DMS79 (cell line): Measurements from ENCODE around the gene HOXB3.
"Not testable (repeated sequence)": the region's sequence is repeated elsewhere in the genome, so short reads cannot be mapped to it uniquely, and the experiment has no call there.

Experiments
- DNase-seq: peaks from one replicate; lab custom pipeline; 2025; lab: John Stamatoyannopoulos, UW

Gene HOXB3

GRCh38 chr17:48545539-48545938 is 44.5 kb downstream of the HOXB3 start:
- no peak for DNase-seq

GRCh38 chr17:48545022-48545375 is 45.0 kb downstream of the HOXB3 start, which contains the start of gene HOXB2:
Gene HOXB2 (minus strand): TSS chr17:48545109. CDS start chr17:48544911, 198 bp downstream.
- no peak for DNase-seq

DNA sequence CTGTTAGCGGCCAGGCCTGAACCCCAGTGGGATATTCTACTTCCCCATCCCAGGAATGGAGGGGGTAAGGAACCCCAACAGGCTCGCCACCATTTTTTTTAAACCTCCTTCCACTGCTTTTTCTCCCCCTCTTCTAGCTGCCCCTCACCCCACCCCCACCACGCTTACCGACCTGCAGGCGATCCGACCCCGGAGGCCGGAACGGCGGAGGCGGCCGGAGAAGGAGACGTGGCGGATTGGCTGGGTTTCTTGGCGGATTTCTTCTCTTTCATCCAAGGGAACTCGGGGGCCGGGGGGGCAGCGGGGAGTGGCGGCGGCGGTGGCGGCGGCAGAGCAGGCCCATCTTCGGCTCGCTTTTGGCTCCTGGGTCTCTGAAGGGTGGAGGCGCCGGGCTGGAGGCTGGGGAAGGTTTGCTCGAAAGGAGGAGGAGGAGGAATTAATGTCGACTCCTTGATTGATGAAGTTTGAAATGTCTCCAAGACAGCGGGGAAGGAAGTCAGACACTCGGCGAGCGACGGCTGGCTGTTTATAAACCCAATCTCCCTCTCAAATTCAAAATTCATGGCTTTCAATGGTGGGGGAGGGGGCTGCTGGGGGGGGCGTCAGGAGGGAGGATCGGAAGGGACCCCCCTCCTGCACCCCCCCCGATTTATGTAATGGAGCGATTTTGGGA is 45.6 kb downstream of the HOXB3 start:
- DNase-seq: no peak

DNA sequence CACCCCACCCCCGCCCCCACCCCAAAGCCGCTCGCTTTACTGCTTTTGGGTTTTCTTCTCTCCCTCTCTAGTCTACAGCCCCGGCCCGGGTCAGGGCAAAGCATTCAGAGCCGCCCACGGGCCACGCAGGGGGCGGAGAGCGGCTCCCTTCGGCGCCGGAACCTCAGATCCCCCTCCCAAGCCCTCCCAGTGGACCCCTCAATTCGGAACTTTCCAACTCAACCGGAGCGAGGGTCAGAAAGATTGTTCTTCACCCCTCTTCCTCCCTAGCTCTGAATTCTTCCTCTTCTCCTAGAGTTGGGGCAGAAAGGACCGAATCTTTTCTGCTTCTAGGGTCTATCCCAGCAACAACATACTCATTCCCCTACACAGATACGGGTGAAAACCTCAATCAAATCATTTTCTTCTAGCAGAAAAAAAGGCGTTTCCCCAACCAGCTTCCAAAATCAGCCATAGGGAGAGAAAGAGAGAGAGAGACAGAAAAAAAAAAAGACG is 46.1 kb downstream of the HOXB3 start:
- DNase-seq: no peak

- no peak for DNase-seq
Measured at GRCh38 chr17:48543107-48543853, 46.8 kb downstream of the HOXB3 start.

DNA sequence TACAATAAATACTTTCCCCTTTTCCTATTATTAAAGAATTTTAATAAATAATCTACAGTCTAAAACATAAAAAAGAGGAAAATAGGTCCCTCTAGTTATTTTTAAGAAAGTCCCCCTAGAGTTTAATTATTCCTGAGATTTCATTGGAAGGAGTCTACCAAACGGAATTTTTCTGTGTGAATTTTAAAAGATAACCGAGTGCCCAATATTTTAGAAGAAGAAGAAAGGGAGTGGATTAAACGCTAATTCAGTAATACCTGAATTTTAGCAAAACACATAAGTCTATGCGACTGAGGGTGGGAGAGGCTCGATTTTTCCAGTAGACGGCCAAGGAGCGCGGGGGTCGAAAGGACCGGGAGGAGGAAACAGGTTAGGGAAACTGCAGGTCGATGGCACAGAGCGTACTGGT is 47.3 kb downstream of the HOXB3 start:
- DNase-seq: no peak

- no peak for DNase-seq
Measured at GRCh38 chr17:48542114-48542656, 47.9 kb downstream of the HOXB3 start.

DNA sequence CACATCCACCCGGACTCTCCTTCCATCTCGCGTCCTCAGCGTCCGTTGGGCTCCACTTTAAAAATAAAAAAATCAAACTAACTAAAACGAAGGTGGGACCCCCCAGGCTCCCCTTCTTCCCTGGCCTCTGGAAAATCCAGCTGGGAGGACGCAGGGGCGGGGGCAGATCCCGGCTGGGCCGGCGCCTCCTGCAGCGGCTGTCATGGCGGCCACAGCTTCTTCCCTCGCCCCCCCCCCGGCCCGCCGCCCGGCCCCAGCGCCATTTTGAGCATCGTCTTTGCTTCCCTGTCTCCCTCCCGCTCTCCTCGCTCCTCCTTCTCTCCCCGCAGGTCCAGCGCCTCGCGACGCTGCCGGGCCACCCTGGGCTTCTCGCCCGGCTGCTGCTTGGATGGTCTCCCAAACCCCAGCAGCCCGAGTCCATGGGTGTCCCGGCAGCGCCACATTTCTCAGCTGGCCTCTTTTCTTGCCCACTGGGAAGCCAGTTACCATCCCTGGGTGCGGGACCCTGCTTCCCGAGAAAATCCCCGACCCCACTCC is 48.4 kb downstream of the HOXB3 start:
- DNase-seq: peak; percentile 13

- DNase-seq: no peak
Measured at GRCh38 chr17:48541036-48541576, 48.9 kb downstream of the HOXB3 start.

GRCh38 chr17:48540213-48540612 is 49.8 kb downstream of the HOXB3 start:
- no peak for DNase-seq

DNA sequence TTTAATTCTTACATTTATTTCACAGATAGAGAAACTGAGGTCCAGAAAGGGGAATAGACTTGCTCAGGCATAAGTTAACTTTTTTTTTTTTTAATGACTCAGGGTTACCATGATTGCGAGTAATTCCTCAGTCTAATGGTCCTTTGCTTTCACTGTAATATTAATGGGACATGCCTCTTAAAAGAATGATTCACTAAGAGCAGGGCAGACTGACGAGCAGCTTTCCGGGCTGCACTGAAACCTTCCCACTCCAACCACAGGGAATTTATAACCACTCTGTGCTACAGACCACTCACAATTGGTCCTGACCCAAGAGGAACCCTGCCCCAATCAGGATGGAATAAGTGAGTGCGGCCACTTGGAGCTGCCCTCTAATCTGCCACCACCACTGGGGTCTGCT is 50.9 kb downstream of the HOXB3 start:
- DNase-seq: no peak

- DNase-seq: no peak
Measured at GRCh38 chr17:48537316-48537715, 52.7 kb downstream of the HOXB3 start.

GRCh38 chr17:48535793-48536559 is 54.1 kb downstream of the HOXB3 start:
- DNase-seq: not testable (repeated sequence)

DNA sequence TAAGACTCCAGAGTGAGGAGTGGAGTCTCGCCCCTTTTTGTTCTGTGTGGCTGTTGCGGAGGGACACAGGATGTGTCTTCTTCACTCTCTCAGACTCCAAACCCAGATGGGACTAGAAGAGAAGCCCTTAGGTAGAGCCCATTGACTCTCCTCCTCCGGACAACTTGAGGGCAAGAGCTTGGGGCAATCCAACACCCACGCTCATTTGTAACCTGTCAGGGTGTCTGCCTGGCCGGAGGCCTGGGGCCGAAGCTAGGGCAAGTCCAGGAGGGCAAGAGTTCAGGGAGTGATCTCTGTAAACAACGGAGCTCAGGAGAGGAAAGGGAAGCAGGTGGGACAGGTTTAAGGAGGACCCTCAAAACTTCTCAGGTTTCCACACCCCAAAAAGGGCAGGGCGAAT is 57.8 kb downstream of the HOXB3 start:
- DNase-seq: no peak

- DNase-seq: no peak
Measured at GRCh38 chr17:48530887-48531272, 59.2 kb downstream of the HOXB3 start, which contains the start of gene HOXB1. Gene HOXB1 (minus strand): TSS chr17:48531011. CDS start chr17:48530904, 107 bp downstream.

GRCh38 chr17:48530208-48530886 is 59.7 kb downstream of the HOXB3 start:
- no peak for DNase-seq

DNA sequence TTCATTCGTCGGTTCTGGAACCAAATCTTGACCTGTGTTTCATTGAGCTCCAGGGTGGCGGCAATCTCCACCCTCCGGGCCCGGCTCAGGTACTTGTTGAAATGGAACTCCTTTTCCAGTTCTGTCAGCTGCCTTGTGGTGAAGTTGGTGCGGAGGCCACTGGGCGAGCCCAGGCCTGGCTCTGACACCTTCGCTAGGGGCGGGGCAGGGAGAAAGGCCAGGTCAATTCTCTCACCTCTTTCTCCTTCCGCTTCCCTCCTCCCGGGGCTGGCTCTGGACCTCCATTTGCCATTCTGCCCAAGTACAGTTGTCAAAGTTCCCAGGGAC is 60.4 kb downstream of the HOXB3 start:
- no peak for DNase-seq

DNA sequence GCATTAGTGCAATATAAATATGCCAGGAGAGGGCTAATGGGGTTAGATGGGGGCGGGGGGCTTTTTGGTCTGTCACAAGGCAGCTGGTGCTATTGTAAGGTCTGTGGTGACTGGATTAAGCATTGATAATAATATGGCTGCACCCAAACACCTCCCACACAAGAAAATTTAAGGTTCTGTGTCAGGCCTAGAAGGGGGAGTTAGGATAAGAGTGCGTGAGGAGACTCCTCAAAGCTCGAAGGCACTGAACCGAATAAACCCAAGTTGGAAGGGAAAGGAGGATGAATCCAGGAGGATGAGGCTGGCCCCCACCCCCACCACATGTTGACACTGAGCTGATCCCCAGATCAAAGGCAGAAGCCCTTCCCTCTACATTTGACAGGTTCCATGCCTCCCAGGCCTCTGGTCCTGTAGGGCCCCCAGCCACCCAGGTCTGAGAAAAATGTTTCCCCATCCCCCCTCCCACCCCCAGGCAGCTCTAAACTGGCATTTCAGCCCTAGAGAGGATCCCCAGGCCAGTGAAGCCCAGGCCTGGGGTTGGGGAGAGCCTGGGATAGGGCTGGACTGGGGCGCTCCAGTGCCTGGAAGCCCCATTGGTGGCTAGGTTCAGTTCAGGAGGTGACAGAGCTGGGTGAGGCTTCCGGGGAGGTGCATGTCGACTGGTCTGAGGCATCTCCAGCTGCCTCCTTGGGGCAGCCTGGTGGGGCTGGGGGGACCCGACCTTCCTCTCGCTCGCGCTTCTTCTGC is 60.9 kb downstream of the HOXB3 start:
- no peak for DNase-seq

DNA sequence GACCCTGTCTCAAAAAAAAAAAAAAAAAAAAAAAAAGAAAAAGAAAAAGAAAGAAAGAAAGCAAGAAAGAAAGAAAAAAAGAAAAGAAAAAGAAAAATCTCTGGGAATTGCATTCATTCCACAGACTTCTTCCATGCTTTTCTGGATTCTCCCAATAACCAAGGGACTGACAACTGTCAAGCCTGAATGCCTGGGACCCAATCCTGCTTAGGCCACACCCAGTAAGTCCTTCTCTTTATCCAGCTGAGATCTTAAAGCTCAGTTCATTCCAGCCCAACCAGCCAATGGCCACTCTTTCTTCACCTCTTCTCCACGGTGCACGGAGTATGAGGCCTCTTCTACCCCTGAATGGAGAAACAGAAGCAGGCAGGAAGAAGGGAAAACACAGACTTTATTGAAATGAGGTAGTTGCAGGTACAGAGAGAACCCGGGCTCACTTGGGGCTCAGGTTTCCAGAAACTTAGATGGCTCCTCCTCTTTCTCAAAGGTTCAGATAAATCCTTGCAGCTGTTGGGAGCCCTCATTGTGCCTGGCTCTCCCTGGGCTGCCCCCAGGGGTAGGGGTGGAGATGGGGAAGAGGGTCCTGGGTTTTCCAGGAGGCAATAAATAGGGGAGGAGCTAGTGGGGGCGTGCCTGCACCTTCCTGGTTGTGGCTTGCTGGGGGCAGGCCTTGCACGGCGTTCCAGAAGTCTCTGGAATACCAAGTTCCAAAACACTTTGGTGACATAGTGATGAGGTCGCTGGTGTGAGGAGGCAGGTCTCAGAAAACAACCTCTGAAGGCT is 61.7 kb downstream of the HOXB3 start:
- DNase-seq: no peak

DNA sequence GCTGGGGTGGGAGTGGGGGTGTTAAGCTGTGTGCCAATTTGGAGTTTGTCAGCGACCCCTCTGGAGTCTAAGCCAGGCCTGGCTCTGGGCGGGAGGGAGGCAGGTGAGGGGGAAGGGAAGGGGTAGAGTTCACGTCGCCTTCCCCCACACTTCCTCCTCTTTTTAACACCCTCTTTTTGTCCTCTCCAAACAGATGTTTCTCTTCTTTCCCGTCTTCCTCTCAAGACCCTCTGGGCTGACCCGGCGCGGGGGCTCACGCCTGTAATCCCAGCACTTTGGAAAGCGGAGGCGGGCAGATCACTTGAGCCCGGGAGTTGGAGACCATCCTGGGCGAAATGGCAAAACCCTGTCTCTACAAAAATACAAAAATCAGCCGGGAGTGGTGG is 62.5 kb downstream of the HOXB3 start:
- DNase-seq: no peak
